K562 (cell line): Measurements from ENCODE around the gene DNAJB12. TPM values are rescaled to one million over a fixed set of nuclear protein-coding genes. Genes with fewer than 3 reads are reported as not detected.

Experiments used
- EP400 ChIP-seq: fragments of 450-650 bp; IDR thresholded peaks from 2 replicates; pipeline ENCODE4 v1.6.1; 2017; ENCODE audit warnings: antibody characterized with exemption, mild to moderate bottlenecking, moderate library complexity
- ERF ChIP-seq: fragments of 450-650 bp; formaldehyde crosslinking; IDR thresholded peaks from 2 replicates; pipeline ENCODE4 v1.4.0; 2020; ENCODE audit warnings: mild to moderate bottlenecking, mixed read lengths
- FOS ChIP-seq: IDR thresholded peaks from 3 replicates; pipeline ENCODE4 v1.6.1; 2011; ENCODE audit not compliant: insufficient read length; ENCODE audit errors: extremely low read depth
- HOMEZ ChIP-seq: fragments of 250-450 bp; sonication (Bioruptor Pico); IDR thresholded peaks from 2 replicates; pipeline ENCODE4 v1.4.0; 2020; ENCODE audit warnings: mild to moderate bottlenecking, moderate library complexity
- NCOR1 ChIP-seq: fragments of 450-650 bp; IDR thresholded peaks from 2 replicates; pipeline ENCODE4 v1.6.1; 2016; ENCODE audit warnings: mild to moderate bottlenecking, moderate library complexity
- RBBP5 ChIP-seq: fragments of 200-600 bp; sonication (generic); IDR thresholded peaks from 2 replicates; pipeline ENCODE4 v1.6.1; 2012; ENCODE audit warnings: borderline replicate concordance, mild to moderate bottlenecking, low read length, control low read depth, inconsistent platforms; ENCODE audit not compliant: insufficient read depth, poor library complexity, severe bottlenecking
- SMAD4 ChIP-seq: fragments of 250-450 bp; sonication (Bioruptor Pico); conservative IDR thresholded peaks from 2 replicates; pipeline ENCODE4 v1.8.0; 2021; ENCODE audit warnings: inconsistent platforms, mild to moderate bottlenecking, moderate library complexity
- SOX6 ChIP-seq: fragments of 450-650 bp; IDR thresholded peaks from 2 replicates; pipeline ENCODE4 v1.6.1; 2014; ENCODE audit warnings: mild to moderate bottlenecking
- TFAM ChIP-seq: fragments of 250-450 bp; sonication (Bioruptor Pico); conservative IDR thresholded peaks from 2 replicates; pipeline ENCODE4 v1.5.0; 2021; ENCODE audit warnings: mild to moderate bottlenecking, moderate library complexity
- TFE3 ChIP-seq: fragments of 450-650 bp; formaldehyde crosslinking; IDR thresholded peaks from 2 replicates; pipeline ENCODE4 v1.4.0; 2020; ENCODE audit warnings: mild to moderate bottlenecking, mixed read lengths
- TRIM24 ChIP-seq, 2 experiments: fragments of 450-650 bp; IDR thresholded peaks; 2 replicates each; pipeline ENCODE4 v1.6.1; 2016
- ZFP36 ChIP-seq: fragments of 150-350 bp; IDR thresholded peaks from 2 replicates; pipeline ENCODE4 v1.6.1; 2018; ENCODE audit warnings: low read length, low read depth; ENCODE audit not compliant: partially characterized antibody
- ZKSCAN1 ChIP-seq: fragments of 150-350 bp; IDR thresholded peaks from 2 replicates; pipeline ENCODE4 v1.6.1; 2016; ENCODE audit warnings: low read depth, low read length
- ZNF318 ChIP-seq, 2 experiments: fragments of 450-650 bp; IDR thresholded peaks; 2 replicates each; pipeline ENCODE4 v1.6.1; 2016; ENCODE audit warnings: mild to moderate bottlenecking in 2 of 2, borderline replicate concordance in 1 of 2, low read depth in 1 of 2, moderate library complexity in 1 of 2
- polyA plus RNA-seq, 8 experiments: library from polyadenylated mRNA; depleted of rRNA in 4 of 8; stranded (reverse) in 5 of 8; unstranded in 3 of 8; fragments of >200 nt; fragmentation: Nextera tagmentation in 2 of 8; fragmentation: Illumina TruSeq in 1 of 8; extraction: Ambion mirVana in 2 of 8; extraction: Trizol in 1 of 8; gene quantifications; 2 replicates each; pipeline versions ENCODE4 v1.2.1 to v1.2.3, GENCODE V29; 2011 to 2014; ENCODE audit warnings: inconsistent platforms in 1 of 8, missing spikeins in 1 of 8
- total RNA-seq, 7 experiments: library from RNA; depleted of rRNA in 6 of 7; stranded (reverse); fragments of >200 nt in 6 of 7; fragmentation: Illumina TruSeq in 2 of 7; extraction: Trizol in 2 of 7; gene quantifications; 2 replicates each; pipeline versions ENCODE4 v1.2.1 to v1.2.3, GENCODE V29; 2011 to 2021; ENCODE audit warnings: low replicate concordance in 1 of 7

Gene DNAJB12
- total and polyA plus RNA-seq, 9 of the 15 experiments (the other 6 are each of a cell fraction or from before 2014, with no cell fraction given) = 3.5 to 31.5 (median 20.3) TPM

GRCh38 chr10:72298592-72299519 lies 55.9 kb downstream of the DNAJB12 start (continued):
- TF ChIP-seq SOX6 = no peak
- no peak for TF ChIP-seq TRIM24 (IDR thresholded peaks at IDR 0.05)
- no peak for TF ChIP-seq FOS
- TF ChIP-seq SMAD4 = no peak; the same call in 1 of the 2 replicates
- TF ChIP-seq TFAM (CRISPR knock-in tag) = no peak
- no peak for TF ChIP-seq ERF (CRISPR knock-in tag)
- no peak for TF ChIP-seq NCOR1
- no peak for TF ChIP-seq TFE3 (CRISPR knock-in tag)
- TF ChIP-seq ZFP36 = peak; percentile 65
- peak; percentile 12 for TF ChIP-seq RBBP5
- no peak for TF ChIP-seq EP400
- 0 out of 2 replicates have a peak, but pooled peaks have one; percentile 2 for TF ChIP-seq ZKSCAN1
- no peak for TF ChIP-seq ZNF318 (IDR thresholded peaks at IDR 0.05; ENCODE audit: borderline replicate concordance in 1 of 2, low read depth in 1 of 2)
- 0 out of 2 replicates have a peak, but pooled peaks have one; percentile 0 for TF ChIP-seq HOMEZ (CRISPR knock-in tag)
